ENCODE results near the gene BACE2. TPM values are rescaled to one million over a fixed set of nuclear protein-coding genes. Genes with fewer than 3 reads are reported as not detected.

Gene BACE2
- total and polyA plus RNA-seq, 2 experiments from 2014 or later, result 8.8 to 17.5 TPM

- peak in 1 of 2 donors; percentile 69 for DNase-seq (ENCODE audit: low read depth in 1 of 2, low spot score in 1 of 2)
- no peak overlapping the region for H3K27ac ChIP-seq
Observed at GRCh38 chr21:41142051-41142795, 25.7 kb upstream of the BACE2 start.

GRCh38 chr21:41143596-41144325 is 24.2 kb upstream of the BACE2 start:
- Histone ChIP-seq H3K27ac (no peak overlapping the region), H3K27me3 (no peaks in the 10 kb centered on the region), H3K4me3 (no peak overlapping the region), H3K9me3 (ENCODE audit: low read depth) (no peaks in the 10 kb centered on the region), H3K4me1 (ENCODE audit: low read depth) (no peaks in the 10 kb centered on the region), H3K36me3 (no peaks in the 10 kb centered on the region)
- no peak for TF ChIP-seq CTCF (IDR thresholded peaks at IDR 0.05; ENCODE audit: low read depth, low read length)
- no peak for DNase-seq (ENCODE audit: low read depth in 1 of 2, low spot score in 1 of 2)

More at GRCh38 chr21:41142051-41142795, 25.7 kb upstream of the BACE2 start:
- Histone ChIP-seq H3K36me3 (no peaks in the 10 kb centered on the region), H3K9me3 (ENCODE audit: low read depth) (no peaks in the 10 kb centered on the region), H3K27me3 (no peaks in the 10 kb centered on the region), H3K4me3 (no peak overlapping the region), H3K4me1 (ENCODE audit: low read depth) (no peaks in the 10 kb centered on the region)
- no peak for TF ChIP-seq CTCF (IDR thresholded peaks at IDR 0.05; ENCODE audit: low read depth, low read length)

- Histone ChIP-seq H3K36me3 (no peaks in the 10 kb centered on the region), H3K4me1 (ENCODE audit: low read depth) (no peaks in the 10 kb centered on the region), H3K4me3 (no peak overlapping the region), H3K9me3 (ENCODE audit: low read depth) (no peaks in the 10 kb centered on the region), H3K27ac (no peak overlapping the region), H3K27me3 (no peaks in the 10 kb centered on the region)
- TF ChIP-seq CTCF (IDR thresholded peaks at IDR 0.05; ENCODE audit: low read depth, low read length), result no peak
- no peak for DNase-seq (ENCODE audit: low read depth in 1 of 2, low spot score in 1 of 2)
Observed at GRCh38 chr21:41147096-41147978, 20.6 kb upstream of the BACE2 start.

GRCh38 chr21:41147979-41148355 is 20.0 kb upstream of the BACE2 start:
- H3K4me3 ChIP-seq, result no peak overlapping the region
- no peak overlapping the region for H3K27ac ChIP-seq
- H3K27me3 ChIP-seq, result no peaks in the 10 kb centered on the region
- no peak for DNase-seq (ENCODE audit: low read depth in 1 of 2, low spot score in 1 of 2)
- no peaks in the 10 kb centered on the region for H3K4me1 ChIP-seq (ENCODE audit: low read depth)
- TF ChIP-seq CTCF (IDR thresholded peaks at IDR 0.05; ENCODE audit: low read depth, low read length), result no peak
- no peaks in the 10 kb centered on the region for H3K36me3 ChIP-seq
- H3K9me3 ChIP-seq (ENCODE audit: low read depth), result no peaks in the 10 kb centered on the region

- Histone ChIP-seq H3K4me3 (no peak overlapping the region), H3K9me3 (ENCODE audit: low read depth) (no peaks in the 10 kb centered on the region), H3K27ac (no peak overlapping the region), H3K36me3 (no peaks in the 10 kb centered on the region), H3K4me1 (ENCODE audit: low read depth) (no peaks in the 10 kb centered on the region), H3K27me3 (no peaks in the 10 kb centered on the region)
- DNase-seq (ENCODE audit: low read depth in 1 of 2, low spot score in 1 of 2), result no peak
- TF ChIP-seq CTCF (IDR thresholded peaks at IDR 0.05; ENCODE audit: low read depth, low read length), result no peak
Observed at GRCh38 chr21:41148798-41149197, 19.2 kb upstream of the BACE2 start.
